ENCODE measurements around the gene MTHFD1L.
"Not testable (repeated sequence)": the region's sequence is repeated elsewhere in the genome, so short reads cannot be mapped to it uniquely, and the experiment has no call there.

Gene MTHFD1L

DNA sequence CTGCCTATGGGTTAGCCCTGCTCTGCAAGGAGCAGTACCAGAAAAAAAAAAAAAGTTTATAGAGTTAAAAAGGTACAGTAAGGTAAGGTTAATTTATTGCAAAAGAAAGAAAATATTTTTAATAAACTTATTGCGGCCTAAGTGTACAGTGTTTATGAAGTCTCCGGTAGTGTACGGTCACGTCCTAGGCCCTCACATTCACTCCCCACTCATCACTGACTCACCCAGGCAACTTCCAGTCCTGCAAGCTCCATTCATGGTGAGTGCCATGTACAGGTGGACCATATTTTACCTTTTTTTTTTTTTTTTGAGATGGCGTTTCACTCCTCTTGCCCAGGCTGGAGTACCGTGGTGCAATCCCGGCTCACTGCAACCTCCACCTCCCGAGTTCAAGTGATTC is 258.1 kb downstream of the MTHFD1L start:
- DNase-seq (ENCODE audit: low read depth), result not testable (repeated sequence)

DNA sequence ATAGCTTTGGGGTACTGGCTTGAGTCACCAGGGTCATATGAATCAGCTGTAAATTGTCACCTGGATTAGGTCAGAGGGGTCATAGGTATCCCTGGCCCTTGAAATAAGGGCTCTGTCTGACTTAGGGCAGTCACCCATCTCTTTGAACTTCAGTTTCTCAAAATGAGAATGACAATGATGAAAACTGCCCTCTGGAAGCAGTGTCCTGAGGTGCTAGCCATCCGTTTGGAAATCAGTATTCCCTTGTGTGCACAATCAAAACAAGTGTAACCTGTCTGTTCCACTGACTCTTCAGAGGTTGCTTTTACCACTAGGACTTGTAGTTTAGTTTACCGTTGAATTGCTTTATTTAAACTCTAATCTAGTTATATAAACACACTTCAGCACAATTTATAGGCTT is 259.7 kb downstream of the MTHFD1L start:
- DNase-seq (ENCODE audit: low read depth), result not testable (repeated sequence)

DNA sequence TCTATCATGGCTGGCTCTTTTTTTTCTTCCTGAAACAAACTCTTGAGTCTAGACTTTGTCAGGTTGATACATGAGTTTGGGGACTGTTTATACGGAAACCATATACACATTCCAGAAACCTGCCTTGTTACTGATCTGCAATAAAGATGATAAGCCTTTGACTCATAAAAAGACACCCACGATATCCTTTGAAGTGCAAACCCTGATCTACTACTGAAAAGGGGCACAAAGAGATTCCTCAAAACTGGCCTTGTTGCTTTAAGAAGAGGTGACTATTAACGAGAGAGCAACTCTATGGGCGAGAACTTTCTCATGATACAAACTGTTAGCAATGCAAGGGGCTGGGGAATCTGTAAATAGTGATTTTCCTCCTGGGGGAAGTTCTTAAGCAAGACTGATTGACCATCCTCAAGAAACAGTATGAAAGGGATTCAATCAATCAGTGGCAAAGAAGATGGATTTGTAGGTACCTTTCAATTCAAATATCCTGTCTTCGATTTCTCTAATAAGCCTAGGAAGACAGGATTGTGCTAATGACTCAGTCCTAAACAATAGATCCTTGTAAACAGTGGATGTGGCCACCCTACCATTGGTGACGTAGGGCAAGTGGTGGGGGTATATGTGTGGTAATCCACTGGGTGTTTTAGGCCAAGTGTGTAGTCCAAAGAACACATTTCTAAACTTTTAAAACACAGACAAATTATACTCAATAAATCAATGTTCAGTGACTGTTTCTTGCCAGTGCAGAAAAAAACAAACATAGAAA is 260.3 kb downstream of the MTHFD1L start:
- DNase-seq (ENCODE audit: low read depth), result not testable (repeated sequence)

DNA sequence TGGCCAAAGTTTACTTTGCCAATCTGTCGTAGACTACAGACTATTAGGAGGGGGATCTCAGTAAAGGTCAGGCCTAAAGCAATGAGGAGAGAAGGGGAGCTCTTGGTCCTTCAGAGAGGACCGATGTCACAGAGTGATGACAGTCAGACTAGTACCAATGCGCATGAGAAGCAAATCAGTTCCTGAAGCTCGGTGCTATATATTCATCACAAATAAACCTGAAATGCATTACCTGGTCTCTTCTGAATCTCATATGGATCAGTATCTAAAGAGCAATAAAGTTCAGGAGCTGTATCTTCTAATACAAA is 260.9 kb downstream of the MTHFD1L start:
- not testable (repeated sequence) for DNase-seq (ENCODE audit: low read depth)

DNA sequence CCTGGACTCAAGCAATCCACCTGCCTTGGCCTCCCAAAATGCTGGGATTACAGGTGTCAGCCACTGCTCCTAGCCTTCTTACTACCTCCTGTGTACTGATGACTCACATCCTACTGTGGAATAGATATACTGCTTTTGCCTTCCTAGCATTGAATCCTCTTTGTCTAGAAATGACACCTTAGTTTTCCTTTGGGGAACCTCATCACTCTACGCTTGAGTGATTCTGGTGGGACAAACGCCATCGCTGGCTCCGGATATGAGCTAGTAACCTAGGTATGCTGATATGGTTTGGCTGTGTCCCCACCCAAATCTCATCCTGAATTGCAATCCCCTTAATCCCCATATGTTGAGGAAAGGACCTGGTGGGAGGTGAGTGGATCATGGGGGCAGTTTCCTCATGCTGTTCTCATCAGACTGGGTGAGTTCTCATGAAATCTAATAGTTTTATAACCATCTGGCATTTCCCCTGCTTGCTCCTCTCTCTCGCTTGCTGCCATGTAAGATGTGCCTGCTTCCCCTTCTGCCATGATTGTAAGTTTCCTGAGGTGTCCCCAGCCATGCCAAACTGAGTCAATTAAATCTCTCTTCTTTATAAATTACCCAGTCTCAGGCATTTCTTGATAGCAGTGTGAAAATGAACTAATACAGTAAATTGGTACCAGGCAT is 261.8 kb downstream of the MTHFD1L start:
- DNase-seq (ENCODE audit: low read depth), result not testable (repeated sequence)

DNA sequence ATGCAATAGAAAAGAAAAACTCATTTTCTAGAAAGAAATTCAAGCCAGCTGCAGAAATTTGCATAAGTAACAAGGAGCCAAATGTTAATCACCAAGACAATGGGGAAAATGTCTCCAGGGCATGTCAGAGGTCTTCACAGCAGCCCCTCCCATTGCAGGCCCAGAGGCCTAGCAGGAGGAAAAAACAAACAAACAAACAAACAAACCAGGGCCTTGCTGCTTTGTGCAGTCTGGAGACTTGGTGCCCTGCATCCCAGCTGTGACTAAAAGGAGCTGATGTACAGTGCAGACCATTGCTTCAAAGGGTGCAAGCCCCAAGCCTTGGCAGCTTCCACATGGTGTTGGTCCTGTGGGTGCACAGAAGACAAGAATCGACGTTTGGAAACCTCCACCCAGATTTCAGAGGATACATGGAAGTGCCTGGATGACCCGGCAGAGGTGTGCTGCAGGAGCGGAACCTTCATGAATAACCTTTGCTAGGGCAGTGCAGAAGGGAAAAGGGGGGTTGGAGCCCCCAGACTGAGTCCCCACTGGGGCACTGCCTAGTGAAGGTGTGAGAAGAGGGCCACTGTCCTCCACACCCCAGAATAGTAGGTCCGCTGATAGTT is 263.4 kb downstream of the MTHFD1L start:
- DNase-seq (ENCODE audit: low read depth), result no peak

DNA sequence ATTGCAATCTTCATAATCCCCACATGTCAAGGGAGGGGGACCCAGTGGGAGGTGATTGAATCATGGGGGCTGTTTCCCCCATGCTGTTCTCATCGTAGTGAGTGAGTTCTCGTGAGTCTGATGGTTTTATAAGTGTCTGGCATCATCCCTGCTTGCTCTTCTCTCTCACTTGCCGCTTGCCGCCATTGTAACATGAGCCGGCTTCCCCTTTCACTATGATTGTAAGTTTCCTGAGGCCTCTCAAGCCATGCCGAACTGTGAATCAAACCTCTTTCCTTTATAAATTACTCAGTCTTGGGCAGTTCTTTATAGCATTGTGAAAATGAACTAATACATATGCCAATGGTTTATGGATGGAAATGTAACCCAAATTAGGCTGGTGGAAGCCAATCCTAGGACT is 264.8 kb downstream of the MTHFD1L start:
- no peak for DNase-seq (ENCODE audit: low read depth)

DNA sequence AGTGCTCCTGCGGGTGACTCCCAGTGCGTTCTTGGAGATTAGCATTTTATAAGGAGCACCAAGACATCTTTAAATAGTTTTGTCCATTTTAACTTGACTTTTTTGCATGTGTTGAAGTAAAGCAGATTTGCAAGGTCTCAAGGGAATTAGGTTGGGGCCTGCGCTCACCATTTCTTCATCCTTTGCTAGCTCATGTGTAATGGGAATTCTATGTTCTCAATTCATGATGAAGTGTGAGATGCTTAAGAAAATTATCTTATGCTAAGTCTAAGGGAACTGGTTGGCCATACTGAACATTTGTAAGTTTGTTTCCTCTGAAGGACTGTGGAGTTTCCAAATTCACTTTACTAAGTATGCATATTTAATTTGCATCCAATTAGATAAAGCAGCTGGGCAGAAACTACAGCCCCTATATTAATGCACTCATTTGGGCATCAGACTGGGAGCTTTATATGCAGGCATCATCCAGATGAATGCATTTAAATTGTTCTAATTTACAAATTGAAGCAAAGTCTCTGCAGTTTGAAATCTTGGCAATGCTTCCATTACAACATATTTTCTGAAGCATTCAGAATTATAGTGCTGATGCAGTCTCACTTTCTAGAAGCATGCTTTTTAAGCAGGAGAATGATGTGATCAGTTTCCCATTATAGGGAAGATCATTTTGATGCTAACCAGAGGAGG is 266.0 kb downstream of the MTHFD1L start:
- no peak for DNase-seq (ENCODE audit: low read depth)

DNA sequence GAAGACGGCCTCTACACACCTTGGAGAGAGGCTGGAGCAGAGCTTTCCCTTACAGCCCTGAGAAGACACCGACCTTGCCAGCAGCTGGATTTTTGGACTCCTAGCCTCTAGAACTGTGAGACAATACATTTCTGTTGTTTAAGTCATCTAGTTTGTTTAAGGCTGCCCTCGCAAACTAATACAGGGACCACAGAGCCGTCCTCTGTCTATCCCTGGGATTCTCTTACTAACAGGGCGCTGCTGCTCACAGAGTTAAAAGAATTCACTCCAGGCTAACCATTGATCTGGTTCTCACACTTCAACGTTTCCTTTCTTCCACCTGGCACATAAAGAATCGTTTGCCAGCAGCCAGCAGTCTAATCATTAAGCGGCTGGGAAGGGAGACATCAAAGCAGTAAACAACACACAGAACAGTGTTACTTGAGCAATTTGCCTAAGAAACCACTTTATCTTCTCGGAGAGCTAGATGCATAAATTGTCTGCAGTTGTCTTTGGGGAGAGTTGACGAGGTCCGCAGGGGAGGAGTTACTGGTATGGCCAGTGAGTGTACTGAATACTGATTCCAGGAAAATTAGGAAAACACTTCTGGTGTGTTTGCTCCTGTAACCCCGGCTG is 270.7 kb downstream of the MTHFD1L start:
- DNase-seq (ENCODE audit: low read depth), result no peak

DNA sequence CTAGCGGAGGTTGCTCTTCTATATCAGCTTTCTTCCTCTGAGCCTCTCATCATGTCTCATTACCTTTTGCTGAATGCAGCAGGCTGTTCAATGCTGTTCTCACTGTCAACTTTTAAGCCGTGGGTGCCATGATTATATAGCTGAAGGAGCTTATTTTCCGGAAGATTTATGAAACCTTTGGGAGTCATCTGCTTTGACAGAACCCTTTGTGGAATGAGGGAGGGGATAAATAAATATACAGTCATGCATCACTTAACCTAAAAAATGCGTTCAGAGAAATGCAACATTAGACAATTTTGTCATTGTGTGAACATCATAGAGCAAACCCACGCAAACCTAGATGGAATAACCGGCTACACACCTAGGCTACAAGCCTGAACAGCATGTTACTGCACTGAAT is 272.0 kb downstream of the MTHFD1L start:
- DNase-seq (ENCODE audit: low read depth), result no peak

DNA sequence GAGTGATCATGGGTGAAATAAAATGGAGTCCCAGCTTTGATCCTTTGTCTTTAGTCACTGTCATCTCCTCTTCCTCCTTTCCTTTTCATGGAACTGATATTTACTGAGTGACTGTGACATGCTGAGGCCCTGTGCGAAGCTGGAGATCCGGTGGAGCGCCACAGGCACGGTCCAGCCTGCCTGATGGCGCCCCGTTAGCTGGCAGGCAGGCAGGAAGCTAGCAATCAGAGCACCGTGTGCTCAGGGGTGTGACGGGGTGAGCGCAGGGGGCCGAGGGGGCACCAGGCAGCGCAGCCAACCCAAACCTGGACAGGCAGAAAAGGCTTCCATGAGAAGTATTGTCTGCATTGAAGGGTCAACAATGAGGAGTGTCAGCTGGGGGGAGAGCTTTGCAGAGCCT is 274.0 kb downstream of the MTHFD1L start:
- no peak for DNase-seq (ENCODE audit: low read depth)

DNA sequence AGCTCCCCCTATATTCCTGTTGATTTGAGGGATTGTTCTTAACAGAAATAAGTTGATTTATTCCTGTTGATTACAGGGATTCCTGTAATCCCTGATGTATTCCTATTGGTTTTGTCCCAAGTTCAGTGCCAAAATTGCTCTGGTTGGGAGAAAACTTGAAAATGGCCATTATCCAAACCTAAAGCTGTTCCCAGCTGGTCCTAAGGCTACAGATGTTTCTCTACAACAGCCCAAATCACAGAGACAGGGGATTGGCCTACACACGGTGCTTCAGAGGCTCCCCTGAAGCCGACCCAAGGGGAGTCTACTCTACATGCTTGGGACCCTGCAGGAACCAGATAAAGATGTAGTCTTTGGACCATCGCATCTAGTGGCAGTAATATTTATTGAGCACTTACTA is 275.3 kb downstream of the MTHFD1L start:
- DNase-seq (ENCODE audit: low read depth), result no peak

DNA sequence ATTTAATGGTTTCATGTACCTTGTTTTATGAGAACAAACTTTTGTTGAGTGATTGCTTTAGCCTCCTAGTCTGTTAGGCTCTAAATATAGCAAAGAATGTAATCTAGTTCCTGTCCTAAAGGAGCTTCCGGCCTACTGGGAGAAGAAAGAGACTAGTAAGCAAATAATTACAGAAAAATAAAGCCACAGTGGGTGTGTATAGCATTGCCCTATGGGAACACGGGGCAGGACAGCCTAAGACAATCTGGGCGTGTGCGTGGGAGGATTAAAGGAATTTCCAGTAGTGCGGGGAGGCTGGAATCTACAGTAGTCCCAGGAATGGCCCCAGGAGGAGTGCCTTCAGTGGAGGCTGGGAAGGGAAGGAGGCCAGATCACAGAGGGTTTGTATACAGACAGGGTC is 276.2 kb downstream of the MTHFD1L start:
- no peak for DNase-seq (ENCODE audit: low read depth)

DNA sequence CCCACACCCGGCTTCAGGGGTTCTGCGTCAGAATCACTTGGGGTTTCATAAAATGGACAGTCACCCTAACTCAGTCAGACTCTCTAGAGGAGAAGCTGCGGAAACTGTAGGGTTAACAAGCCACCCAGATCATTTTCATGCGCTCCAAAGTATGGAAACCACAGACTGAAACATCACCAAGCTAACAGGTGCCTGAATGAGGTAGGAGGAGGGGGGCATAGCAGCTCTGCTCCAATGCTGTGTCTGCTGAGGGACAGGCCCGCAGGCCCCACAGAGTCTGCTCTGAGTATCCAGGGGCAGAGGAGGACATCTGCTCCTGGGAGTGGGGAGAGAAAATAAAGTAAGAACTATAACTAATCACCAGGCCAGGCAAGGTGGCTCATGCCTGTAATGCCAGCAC is 277.2 kb downstream of the MTHFD1L start:
- no peak for DNase-seq (ENCODE audit: low read depth)

DNA sequence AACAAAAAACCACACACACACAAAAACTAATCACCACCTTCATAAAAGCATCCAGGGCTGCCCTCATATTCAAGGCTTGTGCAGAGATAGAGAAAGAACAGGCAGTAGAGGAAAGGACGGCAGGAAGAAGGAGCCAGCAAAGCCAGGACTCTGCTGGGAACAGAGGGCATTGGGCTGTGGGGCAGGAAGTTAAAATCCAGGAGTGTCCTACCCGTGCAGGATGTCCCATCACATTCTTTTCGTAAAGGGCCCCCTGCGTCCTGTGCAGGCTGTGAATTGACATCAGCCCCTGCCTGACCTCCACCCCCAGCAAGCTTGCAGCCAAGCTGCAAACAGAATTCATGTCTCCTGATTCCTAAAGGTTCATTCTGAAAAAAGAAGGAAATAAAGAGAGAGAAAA is 277.8 kb downstream of the MTHFD1L start:
- DNase-seq (ENCODE audit: low read depth), result no peak

DNA sequence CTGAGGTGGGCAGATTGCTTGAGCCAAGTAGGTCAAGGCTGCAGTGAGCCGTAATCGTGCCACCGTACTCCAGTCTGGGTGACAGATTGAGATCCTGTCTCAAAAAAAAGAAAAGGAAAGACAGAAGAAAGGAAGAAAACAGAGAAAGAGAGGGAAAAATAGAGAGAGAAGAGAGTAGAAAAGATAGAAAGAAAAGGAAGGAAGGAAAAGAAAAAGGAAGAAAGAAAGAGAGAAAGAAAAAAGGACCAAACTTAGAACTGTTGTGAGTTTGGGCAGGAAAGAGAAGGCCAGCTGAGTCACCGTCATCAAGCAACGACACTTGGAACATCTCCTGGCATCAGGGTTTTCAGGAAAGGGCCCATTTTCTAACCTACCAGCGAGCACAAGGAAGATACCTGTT is 278.3 kb downstream of the MTHFD1L start:
- no peak for DNase-seq (ENCODE audit: low read depth)

DNA sequence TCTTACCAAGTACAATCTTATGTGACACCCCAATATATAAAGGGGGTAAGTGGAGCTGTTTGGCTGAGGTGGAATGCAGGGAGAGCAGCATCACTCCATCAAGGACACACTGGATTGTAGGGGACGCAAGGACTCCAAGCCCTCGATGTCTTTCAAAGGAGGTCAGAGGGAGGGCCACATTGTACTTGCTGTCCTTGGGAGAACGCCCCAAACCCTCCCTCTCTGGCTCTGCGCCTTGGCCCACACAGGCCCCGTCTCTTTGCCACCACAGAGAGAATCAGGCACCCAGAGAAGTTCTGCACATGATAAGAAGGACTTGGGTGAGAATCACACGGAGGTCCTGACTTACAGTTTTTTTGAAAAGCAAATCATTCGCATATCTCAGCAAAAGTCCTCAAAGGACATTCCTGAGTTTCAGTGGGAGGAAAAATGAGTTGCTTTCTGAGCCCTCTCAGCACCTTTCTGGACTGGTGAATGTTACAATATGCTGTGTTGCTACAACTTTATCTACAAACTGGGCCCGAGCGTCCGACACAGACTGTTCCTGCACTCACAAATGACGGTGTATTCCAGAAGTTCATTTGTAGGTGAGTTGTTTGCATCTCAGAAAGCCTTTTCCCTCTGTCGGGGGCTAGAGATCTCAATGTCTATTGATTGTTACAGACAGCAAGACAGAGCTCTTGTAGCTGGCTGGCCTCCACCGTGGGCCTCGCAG is 281.8 kb downstream of the MTHFD1L start:
- DNase-seq (ENCODE audit: low read depth), result no peak

DNA sequence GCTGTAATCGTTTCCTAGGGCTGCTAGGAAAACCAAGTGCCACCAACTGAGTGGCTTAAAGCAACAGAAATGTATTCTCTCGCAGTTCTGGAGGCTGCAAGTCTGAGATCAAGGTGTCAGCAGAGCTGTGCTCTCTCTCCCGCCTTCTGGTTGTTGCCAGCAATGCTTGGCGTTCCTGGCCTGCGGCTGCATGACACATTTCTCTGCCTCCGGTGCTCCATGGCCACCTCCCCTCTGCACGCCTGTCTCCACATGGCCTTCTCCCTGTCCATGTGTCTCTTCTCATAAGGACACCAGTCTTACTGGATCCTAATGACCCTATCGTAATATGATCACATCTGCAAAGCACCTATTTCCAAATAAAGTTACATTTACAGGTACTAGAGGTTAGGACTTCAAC is 282.6 kb downstream of the MTHFD1L start:
- DNase-seq (ENCODE audit: low read depth), result no peak

DNA sequence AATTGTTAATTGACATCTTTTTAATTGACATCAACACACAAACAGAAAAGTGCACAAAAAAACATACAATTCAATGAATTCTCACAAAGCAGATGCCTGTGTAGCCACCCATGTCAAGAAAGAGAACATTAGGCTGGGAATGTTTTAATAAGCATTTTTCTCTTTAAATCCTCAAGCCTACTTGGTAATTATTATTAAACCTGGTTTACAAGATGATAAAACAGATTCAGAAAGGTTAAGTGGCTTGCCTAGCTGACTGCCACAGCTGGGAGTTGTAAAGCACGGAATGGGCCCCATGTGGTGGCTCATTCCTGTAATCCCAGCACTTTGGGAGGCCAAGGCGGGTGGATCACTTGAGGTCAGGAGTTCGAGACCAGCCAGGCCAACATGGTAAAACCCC is 284.3 kb downstream of the MTHFD1L start:
- no peak for DNase-seq (ENCODE audit: low read depth)

Measured in stimulated activated CD8-positive, alpha-beta memory T cell treated with anti-CD3 and anti-CD28 coated beads, Interleukin-12 subunit alpha, Interleukin-12 subunit beta, amount 100 ng/mL, for 4 hours (primary cell).